NCI-H2081 (cell line): Measurements from ENCODE around the gene SERPINB1.
"Not testable (repeated sequence)": the region's sequence is repeated elsewhere in the genome, so short reads cannot be mapped to it uniquely, and the experiment has no call there.

Experiments used
- DNase-seq, 2 experiments: peaks; one replicate each; lab custom pipeline; 2025; lab: John Stamatoyannopoulos, UW

The SERPINB1 gene

DNA sequence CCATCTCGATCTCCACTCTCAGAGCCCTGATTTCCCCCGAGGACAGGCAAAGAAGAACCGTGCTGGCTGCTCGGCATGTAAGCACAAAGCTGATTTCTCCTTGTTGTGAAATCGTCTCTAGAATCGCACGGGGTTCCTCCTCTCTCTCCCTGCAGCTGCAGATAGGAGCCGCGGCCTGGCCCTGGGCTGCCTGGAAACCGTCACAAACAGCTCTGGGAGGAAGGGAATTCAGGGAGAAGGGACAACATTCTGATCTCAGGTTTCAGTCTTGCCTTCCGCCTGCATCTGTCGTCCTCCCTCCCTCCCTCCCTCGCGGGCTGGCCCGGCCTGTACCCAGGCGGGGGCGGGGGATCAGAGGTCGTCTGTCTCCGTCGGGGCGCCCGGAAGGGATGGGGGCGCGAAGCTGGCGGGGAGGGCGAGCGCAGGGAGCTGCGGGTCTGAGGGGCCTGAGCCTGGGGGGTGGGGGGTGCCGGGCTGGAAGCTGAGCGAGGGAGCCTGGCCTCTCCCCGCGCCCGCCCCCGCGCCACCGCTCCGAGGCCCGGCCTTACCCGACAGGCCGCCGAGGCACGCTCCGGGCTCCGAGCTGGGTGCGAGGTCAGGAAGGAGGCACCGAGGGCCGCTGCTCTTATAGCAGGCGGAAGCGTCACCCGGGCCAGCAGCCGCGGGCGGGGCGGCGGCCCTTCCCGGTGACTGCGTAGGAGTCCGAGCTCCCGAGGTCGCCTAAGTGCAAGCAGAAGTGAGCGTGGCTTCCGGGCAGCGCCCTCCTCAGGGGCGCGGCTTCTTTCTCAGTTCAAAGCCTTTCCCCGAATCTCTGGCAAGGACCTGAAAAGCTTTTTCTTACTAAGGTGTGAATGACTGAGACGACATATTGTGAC, at the start of gene SERPINB1:
Gene SERPINB1 (minus strand): TSS at position 600 of the 875 bp plus-strand sequence. CDS start 1,277 bp downstream, outside the sequence.
- peak; percentile 71 to 77 for DNase-seq

DNA sequence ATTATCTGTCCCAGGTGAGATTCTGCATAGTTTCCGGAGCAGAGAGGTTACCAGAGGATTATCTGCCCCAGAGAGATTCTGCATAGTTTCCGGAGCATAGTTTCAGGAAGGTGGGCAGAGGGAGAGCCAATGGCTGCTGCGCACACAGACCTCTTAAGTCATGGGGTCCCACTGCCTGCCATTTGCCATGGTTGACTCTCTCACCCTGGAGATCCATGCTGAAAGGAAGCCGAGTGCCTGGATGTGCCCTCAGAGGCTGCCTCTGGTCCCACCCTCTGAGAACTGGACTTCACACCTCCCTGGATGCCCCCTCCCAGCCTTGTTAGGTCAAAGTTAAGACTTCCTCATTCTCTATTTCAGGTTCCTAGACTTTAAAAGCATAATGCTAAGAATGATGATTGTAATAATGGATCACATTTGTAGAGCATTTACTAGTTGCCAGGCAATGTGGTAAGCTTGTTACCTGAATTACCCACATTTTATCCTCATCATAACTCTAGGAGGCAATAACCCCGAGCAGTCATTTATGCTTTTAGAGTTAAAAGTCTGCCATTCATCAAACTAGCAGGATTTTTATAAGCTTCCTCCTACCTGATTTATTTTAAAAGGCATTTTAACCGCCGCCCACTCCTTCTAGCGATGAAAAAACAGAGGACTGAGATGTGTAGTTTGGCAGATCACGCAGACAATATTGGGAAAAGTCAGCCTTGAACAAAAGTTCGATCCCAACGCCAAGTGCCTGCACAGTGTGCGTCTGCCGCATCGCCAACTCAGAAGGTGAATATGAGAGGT, 49.5 kb upstream of the SERPINB1 start:
- no peak for DNase-seq

DNA sequence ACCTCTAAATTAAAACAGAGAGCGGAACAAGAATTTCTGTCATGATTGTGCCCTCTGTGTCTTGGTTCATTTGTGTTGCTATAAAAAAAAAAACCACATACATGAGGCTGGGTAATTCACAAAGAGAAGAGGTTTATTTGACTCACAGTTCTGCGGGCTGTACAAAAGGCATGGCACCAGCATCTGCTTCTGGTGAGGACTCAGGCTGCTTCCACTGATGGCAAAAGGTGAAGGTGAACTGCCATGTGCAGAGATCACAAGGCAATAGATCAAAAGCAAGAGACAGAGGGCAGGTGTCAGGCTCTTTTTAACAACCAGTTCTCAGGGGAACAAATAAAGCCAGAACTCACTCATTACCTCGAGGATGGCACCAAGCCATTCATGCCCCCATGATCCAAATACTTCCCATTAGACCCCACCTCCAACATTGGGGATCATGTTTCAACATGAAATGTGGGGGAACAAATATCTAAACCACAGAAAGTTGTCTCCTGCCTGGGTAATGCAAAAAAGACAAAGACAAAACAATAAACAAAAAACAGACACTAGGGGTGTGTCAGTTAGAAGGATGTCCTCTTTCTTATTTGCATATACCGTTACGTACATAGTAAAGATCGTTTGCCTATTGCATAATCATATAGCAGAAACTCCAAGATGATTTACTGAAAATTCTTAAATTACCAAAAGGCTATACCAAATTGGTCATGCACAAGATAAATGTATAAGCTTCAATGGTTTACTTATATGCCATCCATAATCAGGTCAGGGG, 44.5 kb upstream of the SERPINB1 start:
- no peak for DNase-seq

DNA sequence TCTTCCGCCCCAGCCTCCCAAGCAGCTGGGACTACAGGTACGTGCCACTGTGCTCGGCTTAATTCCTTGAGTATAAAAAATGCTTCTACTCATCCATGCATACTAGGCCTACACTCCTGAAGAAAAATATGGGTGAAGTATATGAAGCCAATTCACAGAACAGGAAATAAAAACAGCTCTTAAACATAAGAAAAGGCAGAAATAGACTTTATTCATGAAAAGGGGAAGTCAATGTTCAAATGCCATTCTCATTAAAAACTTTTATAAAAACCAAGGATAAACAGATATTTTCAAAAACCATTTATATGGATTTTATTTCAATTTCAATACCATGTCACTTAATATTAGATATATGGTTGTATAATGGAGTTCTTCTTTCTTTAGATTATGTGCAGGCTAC, 43.1 kb upstream of the SERPINB1 start:
- DNase-seq: no peak

DNA sequence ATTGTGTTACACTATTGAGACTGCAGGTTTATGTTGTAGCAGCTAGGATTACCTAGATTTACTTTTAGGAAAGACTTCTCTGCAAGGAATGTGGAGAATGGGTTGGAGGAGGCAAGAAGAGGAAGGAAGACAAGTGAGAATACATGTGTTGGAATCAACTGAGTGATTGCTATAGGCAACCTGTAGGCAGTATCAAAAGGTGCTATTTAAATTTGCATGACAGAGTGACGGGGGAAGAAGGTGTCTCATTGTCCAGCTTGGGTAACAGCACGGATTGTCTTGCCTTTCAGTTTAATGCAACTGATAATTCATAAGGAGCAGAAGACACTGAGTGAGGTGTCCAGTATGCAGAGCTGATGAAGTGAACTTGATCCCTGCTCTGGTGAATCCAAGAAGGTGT, 42.0 kb upstream of the SERPINB1 start:
- no peak for DNase-seq

DNA sequence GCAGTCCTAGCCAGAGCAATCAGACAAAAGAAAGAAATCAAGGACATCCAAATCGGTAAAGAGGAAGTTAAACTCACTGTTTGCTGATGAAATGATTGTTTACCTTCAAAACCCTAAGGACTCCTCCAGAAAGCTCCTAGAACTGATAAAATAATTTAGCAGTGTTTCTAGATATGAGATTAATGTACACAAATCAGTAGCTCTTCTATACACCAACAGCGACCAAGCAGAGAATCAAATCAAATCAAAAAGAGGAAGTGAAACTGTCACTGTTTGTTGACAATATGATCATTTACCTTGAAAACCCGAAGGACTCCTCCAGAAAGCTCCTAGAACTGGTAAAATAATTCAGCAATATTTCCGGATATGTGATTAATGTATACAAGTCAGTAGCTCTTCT, 39.8 kb upstream of the SERPINB1 start:
- no peak for DNase-seq

DNA sequence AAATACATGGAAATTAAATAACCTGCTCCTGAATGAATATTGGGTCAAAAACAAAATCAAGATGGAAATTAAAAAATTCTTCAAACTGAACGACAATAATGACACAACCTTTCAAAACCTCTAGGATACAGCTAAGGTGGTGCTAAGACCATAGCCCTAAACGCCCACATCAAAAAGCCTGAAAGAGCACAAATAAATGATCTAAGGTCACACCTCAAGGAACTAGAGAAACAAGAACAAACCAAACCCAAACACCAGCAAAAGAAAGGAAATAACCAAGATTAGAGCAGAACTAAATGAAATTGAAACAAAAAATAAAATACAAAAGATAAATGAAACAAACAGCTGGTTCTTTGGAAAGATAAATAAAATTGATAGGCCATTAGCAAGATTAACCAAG, 38.5 kb upstream of the SERPINB1 start:
- DNase-seq: not testable (repeated sequence)

DNA sequence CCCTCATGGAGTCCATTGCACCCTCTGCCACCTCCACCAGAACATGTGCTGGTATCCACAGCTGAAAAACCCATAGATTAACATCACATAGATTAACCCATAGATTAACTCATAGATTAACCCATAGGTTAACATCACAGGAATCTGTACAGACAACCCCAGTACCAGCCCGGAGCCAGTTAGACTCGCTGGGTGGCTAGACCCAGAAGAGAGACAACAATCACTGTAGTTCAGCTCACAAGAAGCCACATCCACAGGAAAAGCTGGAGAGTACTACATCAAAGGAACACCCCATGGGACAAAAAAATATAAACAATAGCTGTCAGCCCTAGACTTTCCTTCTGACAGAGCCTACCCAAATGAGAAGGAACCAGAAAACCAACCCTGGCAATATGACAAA, 36.3 kb upstream of the SERPINB1 start:
- DNase-seq: no peak

DNA sequence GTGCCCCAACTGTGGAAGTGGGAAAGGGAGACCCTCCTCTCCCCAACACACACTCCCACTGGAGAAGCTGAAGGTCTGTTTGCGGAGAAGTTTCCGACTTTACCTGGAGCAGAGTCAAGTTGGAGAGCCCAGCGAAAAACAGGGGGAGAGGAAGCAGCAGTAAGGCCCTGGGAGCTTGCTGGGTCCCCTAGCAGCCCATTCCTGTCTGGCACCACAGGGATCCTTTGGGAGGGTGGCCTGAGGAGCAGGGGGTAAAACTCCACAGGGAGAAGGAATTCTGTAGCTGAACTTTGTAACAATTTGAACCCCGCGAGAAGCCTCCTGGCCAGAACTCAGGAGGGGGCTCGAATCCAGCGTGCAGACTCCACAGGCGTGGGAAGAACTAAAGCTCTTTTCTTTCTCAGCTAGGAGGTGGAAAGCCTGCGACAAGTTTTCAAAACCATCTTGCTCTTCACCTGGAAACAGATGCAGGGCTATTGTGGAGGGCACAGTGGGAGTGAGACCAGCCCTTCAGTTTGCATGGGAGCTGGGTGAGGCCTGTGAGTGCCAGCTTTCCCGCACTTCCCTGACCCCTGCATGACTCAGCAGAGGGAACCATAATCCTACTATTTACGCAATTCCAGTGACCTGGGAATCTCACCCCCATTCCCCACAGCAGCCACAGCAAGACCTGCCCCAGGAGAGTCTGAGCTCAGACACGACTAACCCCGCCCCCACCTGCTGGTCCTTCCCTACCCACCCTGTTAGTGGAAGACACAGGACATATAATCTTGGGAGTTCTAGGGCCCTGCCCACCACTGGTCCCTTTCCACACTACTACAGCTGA, 35.6 kb upstream of the SERPINB1 start:
- no peak for DNase-seq

DNA sequence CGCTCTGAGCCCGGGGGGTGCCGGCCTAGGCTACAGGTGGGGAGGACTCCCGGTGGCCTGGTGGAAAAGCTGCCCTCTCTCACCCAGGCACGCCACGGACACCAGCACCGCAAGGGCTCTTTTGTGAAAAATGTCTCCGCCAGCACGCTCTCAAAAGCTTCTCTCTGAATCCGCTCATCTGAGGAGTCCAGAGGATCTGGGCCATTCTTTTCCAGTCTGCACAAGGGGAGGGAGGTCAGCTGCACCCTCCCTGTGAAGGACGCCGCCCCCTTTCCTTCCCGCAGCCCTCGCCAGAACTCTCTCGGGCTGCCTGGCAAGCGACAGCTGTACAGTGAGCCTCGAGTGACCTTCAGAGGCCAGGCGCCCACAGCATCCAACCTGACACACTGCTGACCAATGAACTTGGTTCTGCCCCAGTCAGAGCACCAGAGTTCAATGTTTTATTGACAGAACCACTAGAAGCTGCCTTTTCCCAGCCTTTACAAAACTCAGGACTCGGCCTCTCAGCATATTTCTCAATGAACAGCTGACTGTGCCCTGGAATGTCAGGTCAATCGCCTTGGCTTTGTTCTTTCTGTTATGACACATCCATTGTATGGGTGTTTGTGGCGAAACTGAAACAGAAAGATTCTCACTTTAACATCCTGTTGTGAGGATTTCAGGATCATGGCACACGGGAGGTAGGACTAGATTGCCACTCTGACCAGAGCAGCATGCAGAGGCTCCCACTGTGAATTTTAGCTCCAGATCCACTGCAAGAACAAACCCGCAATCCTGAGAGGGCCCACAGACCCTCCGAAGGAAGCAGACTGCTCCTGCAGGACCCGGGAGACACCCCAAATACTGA, 34.8 kb upstream of the SERPINB1 start:
- DNase-seq: no peak

DNA sequence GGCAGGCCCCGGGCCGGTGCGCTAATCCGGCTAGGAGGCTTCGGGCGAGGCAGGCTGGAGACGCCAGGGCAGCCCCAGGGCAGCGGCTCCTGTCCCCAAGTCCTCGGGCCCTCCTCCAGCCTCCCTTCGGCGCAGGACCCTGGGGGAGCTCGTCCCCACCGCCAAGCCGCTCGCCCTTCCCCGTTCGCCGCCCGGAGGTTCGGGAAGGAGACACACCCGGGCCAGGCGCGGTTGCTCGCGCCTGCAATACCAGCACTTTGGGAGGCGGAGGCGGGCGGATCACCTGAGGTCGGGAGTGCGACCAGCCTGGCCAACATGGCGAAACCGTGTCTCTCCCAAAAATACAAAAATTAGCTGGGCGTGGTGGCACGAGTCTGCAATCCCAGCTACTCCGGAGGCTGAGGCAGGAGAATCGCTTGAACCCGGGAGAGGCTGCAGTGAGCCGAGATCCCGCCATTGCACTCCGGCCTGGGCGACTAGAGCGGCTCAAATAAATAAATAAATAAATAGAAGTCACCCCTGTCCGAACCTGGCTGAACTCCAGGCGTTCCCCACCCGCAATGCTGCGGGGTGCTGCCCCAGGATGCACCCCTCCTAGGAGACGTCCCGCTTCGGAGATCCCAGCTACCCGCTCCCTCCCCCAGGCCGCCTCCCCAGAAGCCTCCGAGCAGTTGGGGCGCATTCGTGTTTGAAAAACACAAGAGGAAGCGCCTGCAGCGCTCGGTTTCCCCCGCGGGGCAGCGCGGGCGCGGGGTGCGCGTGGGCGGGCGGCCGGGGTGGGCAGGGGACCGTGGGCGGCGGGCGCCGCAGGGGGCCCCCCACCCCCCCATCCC, 33.9 kb upstream of the SERPINB1 start:
- no peak for DNase-seq

DNA sequence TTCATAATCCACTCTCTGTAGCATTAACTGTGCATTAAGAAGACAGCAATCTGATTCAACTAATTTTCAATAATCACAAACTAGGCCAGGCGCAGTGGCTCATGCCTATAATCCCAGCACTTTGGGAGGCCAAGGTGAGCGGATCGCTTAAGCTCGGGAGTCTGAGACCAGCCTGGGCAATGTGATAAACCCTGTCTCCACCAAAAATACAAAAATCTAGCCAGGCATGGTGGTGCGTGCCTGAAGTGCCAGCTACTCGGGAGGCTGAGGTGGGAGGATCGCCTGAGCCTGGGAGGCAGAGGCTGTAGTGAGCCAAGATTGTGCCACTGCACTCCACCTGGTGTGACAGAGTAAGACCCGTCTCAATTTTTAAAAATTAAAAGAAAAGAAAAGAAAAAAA, 32.0 kb upstream of the SERPINB1 start:
- DNase-seq: no peak

DNA sequence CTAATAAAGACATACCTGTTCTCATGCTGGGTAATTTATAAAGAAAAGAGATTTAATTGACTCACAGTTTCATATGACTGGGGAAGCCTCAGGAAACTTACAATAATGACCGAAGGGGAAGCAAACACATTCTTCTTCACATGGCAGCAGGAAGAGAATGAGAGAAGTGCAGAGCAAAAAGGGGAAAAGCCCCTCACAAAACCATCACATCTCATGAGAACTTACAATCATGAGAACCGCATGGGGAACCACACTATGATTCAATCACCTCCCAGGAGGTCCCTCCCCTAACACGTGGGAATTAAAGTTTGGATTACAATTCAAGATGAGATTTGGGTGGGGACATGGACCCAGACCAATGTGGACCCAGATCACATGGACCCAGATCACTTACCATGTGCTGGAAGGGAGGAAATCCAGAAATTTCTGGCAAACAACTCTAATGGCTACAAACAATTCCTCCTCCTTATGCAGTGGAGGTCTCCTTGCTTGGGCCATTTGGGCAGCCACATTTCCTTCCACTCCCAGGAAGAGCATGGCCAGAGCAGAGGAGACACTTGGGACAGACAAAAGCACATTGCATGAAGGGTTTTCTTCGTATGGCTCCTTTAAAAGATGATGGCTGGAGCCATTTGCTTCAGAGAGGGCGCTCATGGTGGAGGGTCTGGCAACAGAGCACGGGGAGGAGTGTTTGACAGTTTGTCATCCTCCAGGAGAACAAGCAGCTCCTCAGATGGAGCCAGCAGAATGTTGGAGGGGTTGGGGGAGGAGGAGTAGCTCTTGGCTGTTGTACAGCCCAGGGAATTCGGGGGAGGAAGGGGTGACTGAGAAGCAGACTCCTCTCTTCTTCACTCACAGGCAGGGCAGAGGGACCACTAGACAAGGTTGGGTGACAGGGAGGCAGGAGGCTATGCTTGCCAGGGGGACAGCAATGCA, 31.0 kb upstream of the SERPINB1 start:
- DNase-seq: no peak

DNA sequence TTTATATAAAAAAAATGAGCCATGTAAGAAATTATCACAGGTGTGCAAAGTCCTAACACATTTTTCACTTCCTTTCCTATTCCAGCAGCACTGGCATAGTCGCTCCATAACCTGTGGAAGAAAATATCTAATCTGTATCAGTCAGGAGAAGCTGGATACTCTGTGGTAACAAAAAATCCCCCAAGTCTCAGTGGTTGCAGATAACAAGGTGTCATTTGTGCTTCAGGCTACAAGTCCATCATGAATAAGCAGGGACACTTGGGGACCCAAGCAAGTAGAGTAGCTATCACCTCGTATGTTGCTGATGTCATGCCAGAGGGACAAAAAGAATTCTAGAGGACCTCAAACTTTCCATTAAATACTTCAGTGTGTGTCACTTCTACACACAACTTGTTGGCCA, 30.3 kb upstream of the SERPINB1 start:
- no peak for DNase-seq

DNA sequence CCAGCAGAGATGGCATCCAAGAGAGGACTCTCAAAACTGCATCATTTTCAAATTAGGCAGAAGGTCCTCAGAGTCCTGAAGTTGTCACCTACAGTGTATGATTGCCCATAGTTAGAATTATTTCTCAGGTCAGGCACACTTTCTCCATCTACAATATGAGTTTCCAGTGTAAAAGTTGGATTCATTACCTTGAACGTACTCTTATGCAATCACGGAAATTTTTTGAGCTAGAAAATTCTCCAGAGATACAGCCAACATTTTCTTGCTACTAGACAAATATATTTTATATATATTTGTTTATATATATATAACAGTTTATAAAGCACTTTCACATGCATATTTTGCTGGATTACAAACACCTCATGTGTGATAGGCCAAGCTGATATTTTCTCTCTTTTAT, 29.4 kb upstream of the SERPINB1 start:
- DNase-seq: no peak

DNA sequence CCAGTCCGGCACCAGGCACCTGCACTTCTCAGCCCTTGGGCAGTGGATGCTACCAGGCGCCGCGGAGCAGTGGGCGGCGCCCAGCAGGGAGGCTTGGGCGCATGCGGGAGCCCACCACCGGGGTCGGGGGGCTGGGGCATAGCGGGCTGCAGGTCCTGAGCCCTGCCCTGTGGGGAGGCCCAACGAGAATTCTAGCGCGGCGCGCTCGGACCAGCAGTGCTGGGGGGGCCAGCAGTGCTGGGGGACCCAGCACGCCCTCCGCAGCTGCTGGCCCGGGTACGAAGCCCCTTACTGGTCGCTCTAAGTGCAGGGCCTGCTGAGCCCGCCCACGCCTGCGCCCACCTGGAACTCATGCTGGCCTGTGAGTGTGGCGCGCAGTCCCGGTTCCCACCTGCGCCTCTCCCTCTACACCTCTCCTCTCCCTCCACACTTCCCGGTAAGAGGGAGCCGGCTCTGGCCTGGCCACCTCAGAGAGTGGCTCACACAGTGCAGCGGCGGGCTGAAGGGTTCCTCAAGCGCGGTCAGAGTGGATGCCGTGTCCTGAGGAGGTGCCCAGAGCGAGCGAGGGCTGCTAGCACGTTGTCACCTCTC, 28.5 kb upstream of the SERPINB1 start:
- DNase-seq: no peak

DNA sequence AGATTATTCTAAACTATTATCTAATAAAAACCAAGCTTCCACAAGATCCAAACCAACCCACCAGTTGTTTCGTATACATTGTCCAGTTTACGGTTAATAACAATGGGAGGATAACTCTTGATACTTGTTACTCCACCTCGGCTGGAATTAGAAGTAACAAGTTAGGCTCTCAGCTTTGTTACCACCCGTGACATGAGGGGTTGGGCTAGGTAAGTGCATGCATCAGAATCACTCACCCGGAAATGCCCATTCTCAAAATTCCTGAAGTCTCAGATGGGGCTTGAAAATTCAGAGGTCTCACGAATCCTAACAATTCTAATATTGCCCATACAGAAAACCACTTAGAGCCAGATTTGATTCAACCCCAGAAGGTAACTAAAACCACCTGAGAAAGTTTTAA, 27.0 kb upstream of the SERPINB1 start:
- no peak for DNase-seq

DNA sequence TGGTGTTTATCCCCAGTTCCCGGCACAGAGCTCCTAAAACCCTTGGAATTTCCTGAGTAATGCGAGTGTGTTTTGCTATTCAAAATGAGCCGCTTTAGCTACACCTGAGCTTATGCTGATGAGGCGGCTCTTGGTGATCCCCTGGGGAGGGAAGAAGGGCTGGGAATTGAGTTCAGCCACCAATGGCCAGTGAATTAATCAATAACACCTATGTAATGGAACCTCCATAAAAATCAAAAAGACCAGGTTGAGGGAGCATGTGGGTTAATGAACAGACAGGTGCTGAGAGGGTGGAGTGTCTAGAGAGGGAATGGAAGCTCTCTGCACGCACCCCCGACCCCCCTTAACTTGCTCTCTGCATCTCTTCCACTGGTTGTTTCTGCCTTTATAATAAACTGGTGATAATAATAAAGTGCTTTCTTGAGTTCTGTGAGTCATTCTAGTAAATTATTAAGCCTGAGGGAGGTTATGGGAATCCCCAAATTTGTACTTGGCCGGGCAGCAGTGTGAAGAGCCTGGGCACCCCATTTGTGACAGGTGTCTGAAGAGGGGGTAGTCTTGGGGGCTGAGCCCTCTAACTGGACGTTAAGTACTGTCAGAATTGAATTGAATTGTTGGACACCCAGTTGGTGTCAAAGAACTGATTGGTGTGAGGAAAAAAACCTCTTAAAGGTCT, 24.6 kb upstream of the SERPINB1 start:
- DNase-seq: no peak
